Measurements from ENCODE around the gene NUP62.

DNA sequence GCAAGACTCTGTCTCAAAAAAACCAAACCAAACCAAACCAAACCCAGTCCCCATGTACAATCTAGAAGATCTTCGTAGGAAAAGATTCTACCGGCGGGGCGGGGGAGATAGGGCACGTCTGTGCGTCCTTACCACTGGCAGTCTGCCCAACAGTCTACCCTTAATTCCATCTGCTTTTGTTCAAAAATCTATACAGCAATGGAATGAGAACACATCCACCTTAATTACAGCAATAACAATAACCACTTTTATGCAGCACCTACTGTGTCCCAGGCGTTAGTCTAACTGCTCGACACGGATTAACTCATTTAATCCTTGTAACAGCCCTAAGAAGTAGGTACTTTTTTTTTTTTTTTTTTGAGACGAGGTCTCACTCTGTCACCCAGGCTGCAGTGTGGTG lies 2.8 kb downstream of the NUP62 start:
- TF ChIP-seq, protein P1, sequence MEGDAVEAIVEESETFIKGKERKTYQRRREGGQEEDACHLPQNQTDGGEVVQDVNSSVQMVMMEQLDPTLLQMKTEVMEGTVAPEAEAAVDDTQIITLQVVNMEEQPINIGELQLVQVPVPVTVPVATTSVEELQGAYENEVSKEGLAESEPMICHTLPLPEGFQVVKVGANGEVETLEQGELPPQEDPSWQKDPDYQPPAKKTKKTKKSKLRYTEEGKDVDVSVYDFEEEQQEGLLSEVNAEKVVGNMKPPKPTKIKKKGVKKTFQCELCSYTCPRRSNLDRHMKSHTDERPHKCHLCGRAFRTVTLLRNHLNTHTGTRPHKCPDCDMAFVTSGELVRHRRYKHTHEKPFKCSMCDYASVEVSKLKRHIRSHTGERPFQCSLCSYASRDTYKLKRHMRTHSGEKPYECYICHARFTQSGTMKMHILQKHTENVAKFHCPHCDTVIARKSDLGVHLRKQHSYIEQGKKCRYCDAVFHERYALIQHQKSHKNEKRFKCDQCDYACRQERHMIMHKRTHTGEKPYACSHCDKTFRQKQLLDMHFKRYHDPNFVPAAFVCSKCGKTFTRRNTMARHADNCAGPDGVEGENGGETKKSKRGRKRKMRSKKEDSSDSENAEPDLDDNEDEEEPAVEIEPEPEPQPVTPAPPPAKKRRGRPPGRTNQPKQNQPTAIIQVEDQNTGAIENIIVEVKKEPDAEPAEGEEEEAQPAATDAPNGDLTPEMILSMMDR (IDR thresholded peaks at IDR 0.05 in 8 of 11, conservative IDR thresholded peaks at IDR 0.05 in 3 of 11), result no peak
- TF ChIP-seq POLR2A (IDR thresholded peaks at IDR 0.05) (no peak), POLR2AphosphoS5 (IDR thresholded peaks at IDR 0.05) (no peak)

Measured in spleen (tissue), 7 donors.